GM18499 (cell line): ENCODE measurements around the gene B3GAT1.

Experiments
- ATAC-seq: cut with Tn5 transposase; IDR thresholded peaks from one replicate; pipeline ENCODE4 v1.9.1; 2021; ENCODE audit warnings: moderate number of reproducible peaks; ENCODE audit not compliant: insufficient read depth, unreplicated experiment

Gene B3GAT1

DNA sequence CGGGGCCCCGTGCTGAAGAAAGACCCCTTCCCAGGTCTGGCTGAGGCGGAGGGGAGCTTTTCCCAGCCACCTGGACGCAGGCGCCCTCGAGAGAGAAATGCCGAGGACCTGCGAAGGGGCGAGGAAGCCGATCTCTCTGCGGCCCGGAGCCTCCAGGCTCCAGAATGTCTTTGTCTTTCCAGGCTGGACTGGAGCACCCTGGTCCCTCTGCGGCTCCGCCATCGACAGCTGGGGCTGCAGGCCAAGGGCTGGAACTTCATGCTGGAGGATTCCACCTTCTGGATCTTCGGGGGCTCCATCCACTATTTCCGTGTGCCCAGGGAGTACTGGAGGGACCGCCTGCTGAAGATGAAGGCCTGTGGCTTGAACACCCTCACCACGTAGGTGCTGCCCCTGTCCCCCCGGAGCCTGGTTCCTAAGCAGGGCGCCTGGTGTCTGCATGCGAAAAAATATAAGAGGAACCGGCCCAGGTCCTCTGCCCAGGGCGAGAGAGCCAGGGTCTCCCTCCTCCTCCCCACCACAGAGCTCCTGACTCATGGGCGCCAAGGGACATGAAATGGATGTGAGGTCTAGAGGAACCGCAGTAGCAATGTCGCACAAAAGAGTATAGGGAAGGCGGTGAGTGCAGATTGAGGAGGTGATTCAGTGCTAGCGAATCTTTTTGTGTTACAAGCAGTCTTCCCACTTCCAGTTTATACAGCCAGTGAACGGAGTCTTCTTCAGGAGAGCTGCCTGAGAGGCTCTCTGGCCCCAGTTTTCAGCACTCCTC is 69.3 kb downstream of the B3GAT1 start:
- no peak for ATAC-seq

DNA sequence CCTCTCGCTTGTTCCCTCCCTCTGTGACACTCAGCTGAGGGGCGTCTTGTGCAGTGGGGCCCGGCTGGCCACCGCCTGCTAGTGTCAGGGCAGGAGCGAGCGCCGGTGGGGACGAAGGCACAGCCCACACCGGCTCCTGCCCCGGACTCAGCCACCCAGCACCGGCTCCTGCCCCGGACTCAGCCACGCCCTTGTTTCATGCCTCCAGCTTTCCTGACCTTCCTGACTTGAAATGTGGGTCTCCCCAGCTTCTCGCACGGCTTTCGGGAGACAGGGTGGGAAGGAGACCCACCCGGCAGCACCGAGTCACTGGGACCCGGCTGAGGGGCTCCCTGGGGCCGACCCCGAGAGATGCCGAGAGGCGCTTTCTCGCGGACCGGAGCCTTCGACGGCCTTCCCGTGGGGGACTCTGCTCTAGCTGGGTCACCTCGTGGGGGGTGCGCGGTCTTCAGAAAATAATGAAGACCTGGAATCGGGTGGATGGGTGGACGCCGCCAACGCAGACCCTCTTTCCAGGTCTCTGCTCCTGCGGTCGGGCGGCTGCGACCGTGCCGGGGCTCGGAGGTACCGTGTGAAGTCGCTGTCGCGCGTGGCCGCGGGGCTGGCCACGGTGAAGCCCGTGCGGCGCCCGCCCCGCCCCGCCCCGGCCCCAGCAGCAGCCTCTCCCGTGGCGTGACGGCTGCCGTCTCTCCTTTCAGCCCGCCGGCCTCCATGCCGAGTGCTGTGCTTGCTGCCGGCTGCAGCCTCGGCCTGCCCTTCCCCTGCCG is 70.1 kb downstream of the B3GAT1 start:
- no peak for ATAC-seq

DNA sequence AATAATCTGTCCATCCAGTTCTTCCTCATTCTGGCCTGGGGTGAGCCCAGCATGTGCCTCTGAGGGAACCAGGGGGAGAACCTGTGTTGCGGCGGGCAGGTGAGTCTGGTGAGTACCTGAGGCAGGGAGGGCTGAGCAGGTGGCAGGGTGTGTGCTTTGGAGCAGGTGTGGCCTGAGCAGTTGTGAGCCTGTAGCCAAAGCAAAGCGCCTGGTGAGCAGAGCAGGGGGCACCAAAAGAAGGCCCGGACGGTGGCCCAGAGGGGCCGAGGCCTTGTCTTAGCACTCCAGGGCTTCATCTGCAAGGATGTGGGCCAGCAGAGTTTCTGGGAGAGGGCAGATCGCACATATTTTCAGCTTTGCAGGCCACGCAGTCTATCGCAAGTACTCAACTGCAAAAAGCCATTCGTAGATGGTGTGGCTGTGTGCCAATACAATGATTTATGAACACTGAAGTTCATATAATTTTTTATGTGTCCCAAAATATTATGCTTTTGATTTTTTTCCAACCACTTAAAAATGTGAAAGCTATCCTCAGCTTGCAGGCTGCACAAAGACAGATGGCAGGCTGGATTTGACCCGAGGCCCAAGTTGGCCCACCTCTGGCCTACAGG is 71.6 kb downstream of the B3GAT1 start:
- no peak for ATAC-seq

GRCh38 chr11:134339756-134340155 is 72.3 kb downstream of the B3GAT1 start:
- ATAC-seq, result no peak

DNA sequence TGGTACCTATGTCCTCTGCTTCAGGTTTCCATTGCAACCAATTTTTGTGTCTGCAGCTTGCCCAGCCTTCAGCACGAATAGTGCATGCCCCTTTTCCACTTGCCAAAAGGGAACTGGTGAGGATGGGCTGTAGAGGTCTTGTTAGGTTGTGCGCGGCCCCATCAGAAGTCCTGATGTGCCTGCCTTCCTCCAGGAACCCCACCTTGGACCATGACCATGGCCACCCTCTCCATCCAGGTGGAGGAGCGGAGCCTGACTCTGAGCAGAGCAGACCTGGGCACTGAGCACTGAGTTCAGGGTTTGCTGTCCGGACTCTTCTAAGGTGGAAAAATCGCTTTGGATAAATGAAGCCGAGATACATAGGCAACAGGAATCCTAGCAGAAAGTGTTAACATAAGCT is 73.4 kb downstream of the B3GAT1 start:
- ATAC-seq, result no peak

DNA sequence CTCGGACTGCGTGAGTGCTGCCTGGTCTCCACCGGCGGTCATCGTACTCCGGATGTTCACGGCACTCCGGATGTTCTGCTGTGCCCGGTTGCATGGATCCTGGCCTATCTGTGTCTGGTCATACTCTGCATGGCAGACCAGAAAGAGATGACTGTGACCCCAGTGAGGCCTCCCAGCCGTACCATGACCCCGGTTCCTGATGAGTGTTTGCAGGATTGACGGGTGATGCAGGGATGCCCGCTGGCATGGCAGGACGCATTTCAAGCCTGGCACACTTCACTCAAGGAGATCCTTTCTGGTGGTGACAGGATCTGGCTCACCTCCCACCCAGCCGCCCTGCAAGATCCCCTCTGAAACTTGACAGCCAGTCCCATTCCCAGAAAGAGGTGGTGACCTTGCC is 74.0 kb downstream of the B3GAT1 start:
- ATAC-seq, result no peak

DNA sequence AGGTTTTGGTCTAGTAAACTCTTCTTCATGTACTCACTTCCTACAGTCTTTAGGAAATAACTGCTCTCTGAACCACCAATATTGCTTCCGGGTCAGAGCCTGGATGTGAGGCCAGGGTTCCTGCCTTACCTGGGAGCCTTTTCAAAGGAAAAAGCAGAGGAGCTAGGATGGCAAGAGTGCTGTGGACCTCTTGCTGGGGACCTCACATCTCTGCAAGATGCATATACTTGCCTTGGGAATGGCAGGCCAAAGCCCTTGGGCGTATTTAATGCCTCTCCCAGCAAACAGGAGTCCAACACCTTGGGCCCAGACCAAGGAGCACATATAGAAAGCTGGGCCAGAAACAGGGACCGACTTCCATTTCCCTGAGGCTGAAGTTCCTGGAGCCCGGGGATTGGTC is 75.0 kb downstream of the B3GAT1 start:
- ATAC-seq, result no peak

- no peak for ATAC-seq
These were observed 77.1 kb downstream of the B3GAT1 start for GRCh38 chr11:134334796-134335571.

- no peak for ATAC-seq
These were observed 78.1 kb downstream of the B3GAT1 start for GRCh38 chr11:134333946-134334345.

- no peak for ATAC-seq
These were observed 78.7 kb downstream of the B3GAT1 start for GRCh38 chr11:134333312-134333711.

GRCh38 chr11:134332782-134333181 is 79.3 kb downstream of the B3GAT1 start:
- no peak for ATAC-seq

DNA sequence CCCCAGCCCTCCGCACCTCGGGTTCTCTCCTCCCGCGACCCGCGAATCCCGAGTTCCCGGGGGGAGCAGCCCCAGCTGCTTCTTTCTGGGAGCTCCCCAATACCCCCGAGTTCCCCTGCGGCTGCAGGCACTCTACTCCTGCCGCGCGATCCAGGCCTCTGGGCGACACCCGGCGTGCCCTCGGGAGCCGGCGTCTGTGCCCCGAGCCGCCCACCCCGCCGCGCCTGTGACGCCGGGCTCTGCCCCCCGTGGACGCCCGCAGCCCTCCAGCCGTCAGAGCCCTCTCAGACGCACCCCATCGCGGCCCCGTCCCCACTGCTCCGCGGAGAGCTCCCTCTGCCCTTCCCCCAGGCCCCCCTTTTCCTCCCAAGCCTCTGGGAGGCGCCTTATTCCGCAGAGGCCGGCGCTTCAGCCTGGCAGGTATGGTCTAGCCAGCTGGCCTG is 79.8 kb downstream of the B3GAT1 start:
- no peak for ATAC-seq

DNA sequence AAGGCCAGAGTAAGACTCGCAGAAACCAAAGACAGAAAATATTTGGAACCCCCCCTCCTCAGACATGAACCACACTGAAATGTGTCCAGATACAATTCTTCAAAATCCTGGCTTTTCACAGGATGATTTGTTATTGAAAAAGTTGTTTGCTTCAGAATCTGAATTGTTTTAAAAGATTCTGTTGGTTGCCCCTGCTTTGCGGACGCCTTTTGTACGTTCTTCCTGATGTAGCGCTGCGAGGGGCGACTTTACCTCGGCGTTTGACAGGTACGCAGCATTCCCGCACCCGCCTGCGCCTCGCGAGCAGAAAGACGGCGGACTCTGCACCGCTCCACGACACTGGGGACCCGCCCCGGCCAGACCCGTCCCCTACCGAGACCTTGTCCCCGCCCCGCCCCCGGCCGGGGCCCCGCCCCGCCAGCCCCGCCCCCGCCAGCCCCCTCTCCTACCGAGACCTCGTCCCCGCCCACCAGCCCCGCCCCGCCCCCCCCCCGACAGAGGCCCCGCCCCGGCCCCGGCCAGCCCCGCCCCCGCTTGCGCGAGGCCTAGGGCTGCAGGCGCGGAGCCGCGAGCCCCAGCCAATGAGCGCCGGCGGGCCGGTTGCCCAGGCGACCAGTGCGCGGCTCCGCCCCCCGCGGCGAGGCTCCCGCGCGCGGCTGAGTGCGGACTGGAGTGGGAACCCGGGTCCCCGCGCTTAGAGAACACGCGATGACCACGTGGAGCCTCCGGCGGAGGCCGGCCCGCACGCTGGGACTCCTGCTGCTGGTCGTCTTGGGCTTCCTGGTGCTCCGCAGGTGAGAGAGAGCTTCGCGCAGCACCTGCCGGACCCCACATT is 80.5 kb downstream of the B3GAT1 start, which contains the start of gene GLB1L2:
Gene GLB1L2, plus strand, starts transcription at position 635 of the 835 bp plus-strand sequence. Its CDS starts 74 bp downstream, at position 709.
- ATAC-seq, result no peak

DNA sequence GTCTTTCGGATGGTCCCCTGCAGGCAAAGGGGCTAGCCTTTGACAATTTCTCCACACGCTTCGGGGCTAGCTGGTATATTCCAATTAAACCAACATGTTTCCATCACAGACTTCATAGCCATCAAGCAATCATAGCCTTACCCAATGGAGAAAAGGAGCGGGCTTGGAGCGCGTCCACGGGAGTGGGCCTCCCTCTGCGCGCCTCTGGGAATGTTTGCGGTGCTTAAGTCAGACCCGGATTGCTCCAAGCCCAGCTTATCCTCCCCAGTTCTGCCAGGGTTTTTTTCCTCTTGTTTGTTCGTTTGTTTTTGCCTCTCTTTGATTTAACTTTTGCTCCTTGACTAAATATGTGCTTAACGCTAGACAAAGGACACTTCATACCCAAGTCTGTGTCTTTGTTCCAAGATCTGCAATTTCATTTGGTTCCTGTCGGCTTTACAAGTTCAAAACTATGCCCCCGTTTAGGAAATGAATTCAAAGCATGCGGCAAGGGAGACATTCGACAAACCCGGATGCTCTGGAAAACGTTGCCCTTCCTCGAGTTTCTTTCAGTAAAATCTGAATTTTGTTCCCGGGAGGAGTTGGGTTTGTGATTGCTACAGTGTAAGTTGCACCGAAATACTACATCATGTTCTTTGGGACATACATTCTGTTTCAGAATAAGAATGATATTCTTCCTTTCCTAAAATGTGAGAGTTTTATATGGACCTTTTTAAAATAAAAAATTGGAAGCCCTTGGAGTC is 81.3 kb downstream of the B3GAT1 start:
- ATAC-seq, result no peak
